Suprapubic skin (tissue), 4 donors: ENCODE measurements around the gene EFEMP2.

ENCODE experiments used
- EP300 ChIP-seq: sonication (generic); formaldehyde crosslinking; IDR thresholded peaks from one replicate; pipeline ENCODE4 v1.6.1; 2017; ENCODE audit warnings: antibody characterized with exemption
- POLR2A ChIP-seq, 2 donors: fragments of 450-650 bp; IDR thresholded peaks; one replicate each; pipeline ENCODE4 v1.6.1; 2017; ENCODE audit warnings: antibody characterized with exemption in 2 of 2, mild to moderate bottlenecking in 2 of 2, moderate library complexity in 2 of 2
- POLR2AphosphoS5 ChIP-seq, 3 donors: sonication (generic); formaldehyde crosslinking; IDR thresholded peaks; one replicate each; pipeline ENCODE4 v1.6.1; 2017; ENCODE audit warnings: antibody characterized with exemption in 3 of 3
- TF ChIP-seq, protein P1 (sequence below), 2 donors: fragments of 200-600 bp in 1 of 2; fragments of 450-650 bp in 1 of 2; sonication (generic) in 1 of 2; IDR thresholded peaks; one replicate each; pipeline ENCODE4 v1.5.1; 2016 to 2019; ENCODE audit warnings: antibody characterized with exemption in 2 of 2, mild to moderate bottlenecking in 1 of 2, moderate library complexity in 1 of 2

DNA sequence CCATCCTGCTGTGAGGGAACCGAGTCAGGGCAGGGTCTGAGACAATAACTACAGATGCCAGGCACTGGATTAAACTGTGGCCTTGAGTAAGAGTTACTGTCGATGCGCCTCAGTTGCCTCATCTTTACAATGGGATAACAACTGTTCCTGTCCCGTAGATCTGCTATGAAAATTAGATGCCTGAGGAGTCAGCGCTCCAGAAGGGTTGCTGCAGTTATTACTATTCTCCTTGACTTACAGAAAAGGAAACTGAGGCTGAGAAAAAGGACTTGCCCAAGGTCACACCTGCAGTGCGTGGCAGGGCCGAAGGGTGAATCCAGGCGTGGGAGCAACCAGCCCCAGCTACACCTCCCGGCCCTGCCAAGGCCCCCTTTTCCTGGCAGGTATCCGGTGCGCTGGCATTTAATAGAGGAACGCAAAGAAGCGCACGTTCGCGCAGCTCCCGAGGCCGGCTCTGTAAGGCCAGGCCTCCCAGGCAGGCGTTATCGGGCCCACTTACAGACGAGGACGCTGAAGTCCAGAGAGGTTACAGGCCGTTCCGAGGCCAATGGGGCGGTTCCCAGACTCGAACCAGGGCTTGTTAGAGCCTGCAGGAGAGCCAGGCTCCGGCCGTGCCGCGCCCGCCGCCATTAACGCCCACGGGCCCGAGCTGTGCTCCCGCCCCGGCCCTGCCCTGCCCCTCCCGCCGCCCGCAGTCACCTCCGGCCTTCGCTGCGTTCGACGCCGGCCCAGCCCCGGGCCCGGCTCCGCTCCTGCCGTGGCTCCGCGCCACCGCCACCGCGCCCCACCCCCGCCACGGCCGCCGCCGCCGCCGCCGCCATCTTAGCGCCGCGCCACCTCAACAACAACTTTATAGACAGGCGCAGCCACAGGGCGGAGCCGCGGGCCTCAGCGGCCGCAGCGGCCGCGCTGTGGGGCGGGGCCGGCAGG, 45.9 kb upstream of the EFEMP2 start, which contains the start of gene C11orf68:
- TF ChIP-seq, protein P1, sequence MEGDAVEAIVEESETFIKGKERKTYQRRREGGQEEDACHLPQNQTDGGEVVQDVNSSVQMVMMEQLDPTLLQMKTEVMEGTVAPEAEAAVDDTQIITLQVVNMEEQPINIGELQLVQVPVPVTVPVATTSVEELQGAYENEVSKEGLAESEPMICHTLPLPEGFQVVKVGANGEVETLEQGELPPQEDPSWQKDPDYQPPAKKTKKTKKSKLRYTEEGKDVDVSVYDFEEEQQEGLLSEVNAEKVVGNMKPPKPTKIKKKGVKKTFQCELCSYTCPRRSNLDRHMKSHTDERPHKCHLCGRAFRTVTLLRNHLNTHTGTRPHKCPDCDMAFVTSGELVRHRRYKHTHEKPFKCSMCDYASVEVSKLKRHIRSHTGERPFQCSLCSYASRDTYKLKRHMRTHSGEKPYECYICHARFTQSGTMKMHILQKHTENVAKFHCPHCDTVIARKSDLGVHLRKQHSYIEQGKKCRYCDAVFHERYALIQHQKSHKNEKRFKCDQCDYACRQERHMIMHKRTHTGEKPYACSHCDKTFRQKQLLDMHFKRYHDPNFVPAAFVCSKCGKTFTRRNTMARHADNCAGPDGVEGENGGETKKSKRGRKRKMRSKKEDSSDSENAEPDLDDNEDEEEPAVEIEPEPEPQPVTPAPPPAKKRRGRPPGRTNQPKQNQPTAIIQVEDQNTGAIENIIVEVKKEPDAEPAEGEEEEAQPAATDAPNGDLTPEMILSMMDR (IDR thresholded peaks at IDR 0.05): no peak
- TF ChIP-seq POLR2AphosphoS5 (IDR thresholded peaks at IDR 0.05): no peak
- peak in 1 of 2 donors; percentile 47 for TF ChIP-seq POLR2A (IDR thresholded peaks at IDR 0.05)
- no peak for TF ChIP-seq EP300
